Mammary epithelial cell (primary cell): ENCODE data around the gene KCNK4.

Experiments
- EZH2 ChIP-seq: IDR thresholded peaks from 2 replicates; pipeline ENCODE4 v1.6.1; 2012; ENCODE audit warnings: low read length, inconsistent platforms, borderline replicate concordance
- TF ChIP-seq, protein P1 (sequence below), 2 donors: IDR thresholded peaks in 1 of 2; conservative IDR thresholded peaks in 1 of 2; 2 replicates each; pipeline ENCODE4 v1.5.1; 2011 to 2012; ENCODE audit warnings: inconsistent platforms in 2 of 2, low read length in 2 of 2, mild to moderate bottlenecking in 2 of 2, control low read depth in 1 of 2, low read depth in 1 of 2; ENCODE audit not compliant: insufficient read depth in 1 of 2; ENCODE audit errors: extremely low read depth in 1 of 2

DNA sequence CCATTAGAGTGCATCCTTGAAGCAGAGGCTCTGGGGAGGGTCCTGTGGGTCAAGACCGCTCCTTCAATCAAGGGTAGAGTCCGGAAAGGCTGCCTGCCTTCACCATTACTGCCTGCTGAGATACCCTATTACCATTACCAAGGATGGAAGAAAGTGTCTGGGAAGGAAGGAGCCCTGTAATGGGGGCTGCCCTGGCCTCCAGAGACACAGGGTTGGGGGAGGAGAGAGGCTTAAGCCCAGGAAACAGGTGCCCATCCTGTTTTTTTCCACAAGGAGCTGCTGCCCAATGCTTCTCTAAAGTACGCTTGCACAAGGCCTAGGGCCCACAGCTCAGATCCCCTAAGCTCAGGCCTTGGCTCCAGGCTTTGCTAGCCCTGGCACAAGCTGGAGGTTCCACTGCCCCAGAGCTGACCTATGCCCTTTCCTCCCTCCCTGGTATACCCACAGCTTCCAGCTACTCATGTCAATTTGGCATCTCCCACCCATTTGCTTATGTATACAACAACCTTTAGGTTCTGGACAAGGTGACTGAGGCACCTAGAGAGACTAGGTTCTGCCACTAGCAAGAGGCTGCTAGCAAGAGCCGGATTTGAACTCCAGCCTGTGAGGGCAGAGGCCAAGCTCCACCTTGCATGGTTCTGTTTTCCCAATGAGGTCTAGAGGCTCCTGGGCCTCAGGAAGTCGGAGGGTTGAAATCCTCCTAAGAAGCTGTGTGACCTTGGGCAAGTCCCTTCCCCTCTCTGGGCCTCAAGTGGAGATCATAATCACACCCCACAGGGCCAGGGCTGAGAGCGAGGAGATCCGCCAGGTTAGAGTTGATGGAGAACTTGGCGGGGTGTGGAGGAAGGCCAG, 41.3 kb upstream of the KCNK4 start:
- TF ChIP-seq, protein P1, sequence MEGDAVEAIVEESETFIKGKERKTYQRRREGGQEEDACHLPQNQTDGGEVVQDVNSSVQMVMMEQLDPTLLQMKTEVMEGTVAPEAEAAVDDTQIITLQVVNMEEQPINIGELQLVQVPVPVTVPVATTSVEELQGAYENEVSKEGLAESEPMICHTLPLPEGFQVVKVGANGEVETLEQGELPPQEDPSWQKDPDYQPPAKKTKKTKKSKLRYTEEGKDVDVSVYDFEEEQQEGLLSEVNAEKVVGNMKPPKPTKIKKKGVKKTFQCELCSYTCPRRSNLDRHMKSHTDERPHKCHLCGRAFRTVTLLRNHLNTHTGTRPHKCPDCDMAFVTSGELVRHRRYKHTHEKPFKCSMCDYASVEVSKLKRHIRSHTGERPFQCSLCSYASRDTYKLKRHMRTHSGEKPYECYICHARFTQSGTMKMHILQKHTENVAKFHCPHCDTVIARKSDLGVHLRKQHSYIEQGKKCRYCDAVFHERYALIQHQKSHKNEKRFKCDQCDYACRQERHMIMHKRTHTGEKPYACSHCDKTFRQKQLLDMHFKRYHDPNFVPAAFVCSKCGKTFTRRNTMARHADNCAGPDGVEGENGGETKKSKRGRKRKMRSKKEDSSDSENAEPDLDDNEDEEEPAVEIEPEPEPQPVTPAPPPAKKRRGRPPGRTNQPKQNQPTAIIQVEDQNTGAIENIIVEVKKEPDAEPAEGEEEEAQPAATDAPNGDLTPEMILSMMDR (conservative IDR thresholded peaks at IDR 0.05 in 1 of 2, IDR thresholded peaks at IDR 0.05 in 1 of 2; ENCODE audit: extremely low read depth in 1 of 2, insufficient read depth in 1 of 2, low read depth in 1 of 2, low read length in 2 of 2) = no peak
- no peak for TF ChIP-seq EZH2
